Myocyte (in vitro differentiated cells): Measurements from ENCODE around the gene FLAD1. TPM values are rescaled to one million over a fixed set of nuclear protein-coding genes. Genes with fewer than 3 reads are reported as not detected.
A peak's percentile ranks its signal among the peaks of the same experiment; 100 is the strongest.

Experiments used
- DNase-seq: peaks from one replicate; pipeline ENCODE4 v3.0.0-alpha.2; 2012; ENCODE audit warnings: low read depth
- total RNA-seq: library from RNA; depleted of rRNA; stranded (reverse); fragments of >200 nt; gene quantifications from 2 replicates; pipeline ENCODE4 v1.2.3, GENCODE V29; 2014

FLAD1 gene
- total RNA-seq, 1 donor from 2014 or later: 27.2 TPM

GRCh38 chr1:154951901-154952657 is 31.1 kb upstream of the FLAD1 start:
- peak; percentile 93 for DNase-seq

- DNase-seq: no peak
These were observed 30.5 kb upstream of the FLAD1 start for GRCh38 chr1:154952664-154953063.

- no peak for DNase-seq
These were observed 29.5 kb upstream of the FLAD1 start for GRCh38 chr1:154953611-154954038.

GRCh38 chr1:154954541-154954940 is 28.6 kb upstream of the FLAD1 start:
- no peak for DNase-seq

- peak; percentile 90 for DNase-seq
These were observed 28.0 kb upstream of the FLAD1 start for GRCh38 chr1:154955039-154955717.

GRCh38 chr1:154955718-154956543 is 27.2 kb upstream of the FLAD1 start, which contains the start of gene PBXIP1:
Gene PBXIP1, minus strand, starts transcription at chr1:154956099. Its CDS starts 2,378 bp downstream, at chr1:154953721.
- peak; percentile 98 for DNase-seq

- DNase-seq: peak; percentile 93
These were observed 26.6 kb upstream of the FLAD1 start for GRCh38 chr1:154956544-154956941.

GRCh38 chr1:154957091-154957657 is 26.0 kb upstream of the FLAD1 start:
- DNase-seq: peak; percentile 57

- no peak for DNase-seq
These were observed 25.1 kb upstream of the FLAD1 start for GRCh38 chr1:154958036-154958435.

GRCh38 chr1:154958681-154959425 is 24.3 kb upstream of the FLAD1 start:
- no peak for DNase-seq

GRCh38 chr1:154959426-154959780 is 23.7 kb upstream of the FLAD1 start:
- DNase-seq: no peak

GRCh38 chr1:154960446-154961136 is 22.6 kb upstream of the FLAD1 start:
- no peak for DNase-seq

GRCh38 chr1:154961207-154962155 is 21.7 kb upstream of the FLAD1 start, which contains the start of gene PYGO2:
Gene PYGO2, minus strand, starts transcription at chr1:154961782. Its CDS starts 206 bp downstream, at chr1:154961576.
- DNase-seq: peak; percentile 83

- peak; percentile 39 for DNase-seq
These were observed 20.9 kb upstream of the FLAD1 start for GRCh38 chr1:154962156-154962749.

GRCh38 chr1:154962795-154963330 is 20.3 kb upstream of the FLAD1 start:
- DNase-seq: no peak

GRCh38 chr1:154963643-154964042 is 19.5 kb upstream of the FLAD1 start:
- DNase-seq: no peak

GRCh38 chr1:154964359-154964758 is 18.8 kb upstream of the FLAD1 start:
- no peak for DNase-seq

GRCh38 chr1:154966111-154966510 is 17.0 kb upstream of the FLAD1 start:
- no peak for DNase-seq
